K562 (cell line): ENCODE measurements around the gene TRDMT1. TPM values are rescaled to one million over a fixed set of nuclear protein-coding genes. Genes with fewer than 3 reads are reported as not detected.
A peak's percentile ranks its signal among the peaks of the same experiment; 100 is the strongest.

ENCODE experiments used
- ATAC-seq: fragments of 200-7000 bp; cut with Tn5 transposase; 3 replicates; pipeline ENCODE4 v1.9.1; 2020; ENCODE audit warnings: moderate library complexity
- BruUV-seq: library from RNA; stranded (reverse); fragments of 400-500 nt; replicated peaks from 2 replicates; lab custom pipeline; 2021; lab: Mats Ljungman, UMichigan
- CTCF ChIA-PET: fragments of 300-600 bp; formaldehyde crosslinking; extraction: SDS; loops from one replicate; lab custom pipeline; 2021; ENCODE audit warnings: low intra/inter-chr PET ratio; lab: Yijun Ruan, JAX
- POLR2A ChIA-PET: fragments of 300-600, 350-650 bp; sonication (Branson Sonifier 250); formaldehyde crosslinking; extraction: SDS; loops from one replicate; lab custom pipeline; 2021; ENCODE audit warnings: antibody characterized with exemption, inconsistent platforms; lab: Yijun Ruan, JAX
- DNase-seq, 4 experiments: peaks; one replicate each; pipeline versions ENCODE4 v3.0.0 to v3.0.0-alpha.2; 2011 to 2018; ENCODE audit warnings: low spot score in 3 of 4, mixed read lengths in 3 of 4; ENCODE audit errors: extremely low read depth in 1 of 4
- FAIRE-seq: peaks from 2 replicates; lab custom pipeline; 2011; peaks lifted over from hg19 to GRCh38; lab: Jason Lieb, UNC
- H2AFZ ChIP-seq: 2 replicates; pipeline ENCODE4 v1.6.0; 2011; ENCODE audit warnings: low read depth, low read length, control low read depth, inconsistent platforms
- H3K27ac ChIP-seq: fragments of 200-600 bp; 3 replicates; pipeline ENCODE4 v1.8.0; 2011; ENCODE audit warnings: low read depth, mild to moderate bottlenecking, control low read depth, inconsistent platforms, low read length, moderate library complexity, mixed read lengths; ENCODE audit errors: extremely low read depth
- H3K27me3 ChIP-seq, 2 experiments: fragments of 300-600 bp in 1 of 2; 2 replicates in 1 of 2; 3 replicates in 1 of 2; pipeline versions ENCODE4 v1.6.0 to v1.8.0; 2011; ENCODE audit warnings: inconsistent platforms in 2 of 2, low read length in 2 of 2, mild to moderate bottlenecking in 1 of 2, mixed read lengths in 1 of 2, moderate library complexity in 1 of 2; ENCODE audit not compliant: control insufficient read depth in 2 of 2, insufficient read depth in 2 of 2
- H3K36me3 ChIP-seq: fragments of 300-600 bp; 3 replicates; pipeline ENCODE4 v1.8.0; 2011; ENCODE audit warnings: mild to moderate bottlenecking, low read length, inconsistent platforms; ENCODE audit not compliant: control insufficient read depth, insufficient read depth
- H3K4me1 ChIP-seq, 2 experiments: fragments of 200-600 bp in 1 of 2; replicated peaks in 1 of 2; 2 replicates in 1 of 2; 3 replicates in 1 of 2; pipeline versions ENCODE4 v1.5.1 to v1.8.0; 2011; ENCODE audit warnings: inconsistent platforms in 2 of 2, low read length in 2 of 2, mild to moderate bottlenecking in 1 of 2, mixed read lengths in 1 of 2, moderate library complexity in 1 of 2; ENCODE audit not compliant: control insufficient read depth in 2 of 2, insufficient read depth in 2 of 2
- H3K4me2 ChIP-seq: 2 replicates; pipeline ENCODE4 v1.6.1; 2011; ENCODE audit warnings: low read length, control low read depth, inconsistent platforms, mixed read lengths; ENCODE audit not compliant: insufficient read depth
- H3K4me3 ChIP-seq: fragments of 200-600 bp; sonication (generic), shearing (Covaris generic); 2 replicates; pipeline ENCODE4 v1.5.1; 2016; ENCODE audit warnings: control low read depth, inconsistent platforms
- H3K79me2 ChIP-seq: fragments of 200-600 bp; 3 replicates; pipeline ENCODE4 v1.8.0; 2011; ENCODE audit warnings: low read length, inconsistent platforms; ENCODE audit not compliant: control insufficient read depth, insufficient read depth
- H3K9ac ChIP-seq, 2 experiments: 2 replicates each; pipeline versions ENCODE4 v1.6.0 to v1.6.1; 2011; ENCODE audit warnings: low read depth in 2 of 2, low read length in 2 of 2, control low read depth in 1 of 2, inconsistent platforms in 1 of 2, mild to moderate bottlenecking in 1 of 2, mixed read lengths in 1 of 2; ENCODE audit not compliant: insufficient read depth in 1 of 2
- H3K9me1 ChIP-seq: one replicate; pipeline ENCODE4 v1.6.0; 2011; ENCODE audit warnings: inconsistent platforms, mild to moderate bottlenecking, low read length, moderate library complexity; ENCODE audit not compliant: control insufficient read depth, insufficient read depth
- H3K9me3 ChIP-seq: replicated peaks from 2 replicates; pipeline ENCODE4 v1.5.1; 2011; ENCODE audit warnings: low read depth, low read length, inconsistent platforms; ENCODE audit not compliant: control insufficient read depth, insufficient read depth
- H4K20me1 ChIP-seq: replicated peaks from 2 replicates; pipeline ENCODE4 v1.6.1; 2011; ENCODE audit warnings: low read length, inconsistent platforms, mixed read lengths; ENCODE audit not compliant: control insufficient read depth, insufficient read depth
- ATF1 ChIP-seq, 2 experiments: fragments of 450-650 bp in 1 of 2; IDR thresholded peaks; 2 replicates each; pipeline ENCODE4 v1.6.1; 2016; ENCODE audit warnings: missing compliant biosample characterization in 1 of 2, missing genetic modification characterization in 1 of 2
- ATF3 ChIP-seq, 2 experiments: fragments of 450-650 bp in 1 of 2; sonication (generic) in 1 of 2; formaldehyde crosslinking in 1 of 2; IDR thresholded peaks in 1 of 2; conservative IDR thresholded peaks in 1 of 2; 2 replicates each; pipeline versions ENCODE4 v1.6.1 to v1.8.1; 2016 to 2023; ENCODE audit warnings: mild to moderate bottlenecking in 2 of 2, moderate library complexity in 2 of 2, inconsistent platforms in 1 of 2, missing genetic modification reagents in 1 of 2
- ATF7 ChIP-seq: fragments of 450-650 bp; IDR thresholded peaks from 2 replicates; pipeline ENCODE4 v1.7.1; 2014; ENCODE audit warnings: mild to moderate bottlenecking, moderate library complexity
- CBX5 ChIP-seq: IDR thresholded peaks from 2 replicates; pipeline ENCODE4 v1.6.1; 2014; ENCODE audit warnings: low read depth, borderline replicate concordance
- CEBPB ChIP-seq: fragments of 450-650 bp; IDR thresholded peaks from 2 replicates; pipeline ENCODE4 v1.6.1; 2016; ENCODE audit warnings: missing genetic modification characterization, missing compliant biosample characterization
- CEBPG ChIP-seq, 3 experiments: fragments of 200-800 bp in 1 of 3; sonication (Bioruptor generic) in 1 of 3; sonication (generic) in 1 of 3; formaldehyde crosslinking in 1 of 3; IDR thresholded peaks in 2 of 3; conservative IDR thresholded peaks in 1 of 3; 2 replicates each; pipeline versions ENCODE4 v1.6.1 to v1.8.0; 2016 to 2022; ENCODE audit warnings: missing compliant biosample characterization in 2 of 3, missing genetic modification characterization in 2 of 3, mild to moderate bottlenecking in 1 of 3, missing genetic modification reagents in 1 of 3
- CHD1 ChIP-seq: fragments of 200-600 bp; sonication (generic); IDR thresholded peaks from one replicate; pipeline ENCODE4 v1.6.1; 2012; ENCODE audit warnings: mild to moderate bottlenecking, moderate library complexity, low read length, inconsistent platforms
- DACH1 ChIP-seq: fragments of 450-650 bp; IDR thresholded peaks from 2 replicates; pipeline ENCODE4 v1.6.1; 2018; ENCODE audit not compliant: partially characterized antibody
- NFE2 ChIP-seq: IDR thresholded peaks from 2 replicates; pipeline ENCODE4 v1.6.1; 2014; ENCODE audit warnings: antibody characterized with exemption, low read depth
- NFRKB ChIP-seq: fragments of 450-650 bp; IDR thresholded peaks from 2 replicates; pipeline ENCODE4 v1.6.1; 2016; ENCODE audit warnings: low read depth
- NR2C1 ChIP-seq, 2 experiments: fragments of 450-650 bp; IDR thresholded peaks; 2 replicates each; pipeline ENCODE4 v1.6.1; 2017; ENCODE audit warnings: mild to moderate bottlenecking in 2 of 2, antibody characterized with exemption in 1 of 2, inconsistent platforms in 1 of 2, missing compliant biosample characterization in 1 of 2, missing genetic modification characterization in 1 of 2
- NR2C2 ChIP-seq, 2 experiments: fragments of 200-800 bp in 1 of 2; sonication (Bioruptor generic) in 1 of 2; sonication (generic) in 1 of 2; formaldehyde crosslinking in 1 of 2; IDR thresholded peaks; 2 replicates each; pipeline versions ENCODE4 v1.6.1 to v1.8.0; 2016 to 2022; ENCODE audit warnings: mild to moderate bottlenecking in 1 of 2, missing compliant biosample characterization in 1 of 2, missing genetic modification characterization in 1 of 2, missing genetic modification reagents in 1 of 2
- PURB ChIP-seq: sonication (generic); formaldehyde crosslinking; IDR thresholded peaks from 2 replicates; pipeline ENCODE4 v1.9.0; 2021; ENCODE audit warnings: low read depth, mild to moderate bottlenecking, missing genetic modification reagents
- RCOR1 ChIP-seq, 2 experiments: IDR thresholded peaks; 2 replicates each; pipeline ENCODE4 v1.6.1; 2012; ENCODE audit warnings: low read depth in 2 of 2, low read length in 2 of 2, borderline replicate concordance in 1 of 2, improper control_type of control experiment in 1 of 2
- SMAD2 ChIP-seq: fragments of 150-350 bp; IDR thresholded peaks from 2 replicates; pipeline ENCODE4 v1.6.1; 2014; ENCODE audit warnings: low read depth, mild to moderate bottlenecking, low read length
- SREBF1 ChIP-seq: fragments of 150-350 bp; IDR thresholded peaks from 2 replicates; pipeline ENCODE4 v1.6.1; 2014; ENCODE audit warnings: antibody characterized with exemption, low read depth, low read length, borderline replicate concordance
- TRIM24 ChIP-seq, 2 experiments: fragments of 450-650 bp; IDR thresholded peaks; 2 replicates each; pipeline ENCODE4 v1.6.1; 2016
- WHSC1 ChIP-seq: IDR thresholded peaks from one replicate; pipeline ENCODE4 v1.6.1; 2012; ENCODE audit warnings: low read length, control low read depth, inconsistent platforms
- ZNF165 ChIP-seq: fragments of 250-450 bp; sonication (Bioruptor Pico); IDR thresholded peaks from 2 replicates; pipeline ENCODE4 v1.4.0; 2020; ENCODE audit warnings: borderline replicate concordance
- ZNF584 ChIP-seq: fragments of 200-800 bp; sonication (Bioruptor generic); IDR thresholded peaks from 2 replicates; pipeline ENCODE4 v1.6.1; 2016; ENCODE audit warnings: low read depth, mild to moderate bottlenecking, missing genetic modification characterization, missing compliant biosample characterization
- ZNF668 ChIP-seq: fragments of 250-450 bp; sonication (Bioruptor Pico); IDR thresholded peaks from 2 replicates; pipeline ENCODE4 v1.8.0; 2022; ENCODE audit warnings: mild to moderate bottlenecking, inconsistent platforms
- WGBS: fragments of 100-300 bp; shearing (Covaris generic); methylation state at CpG from one replicate; pipeline ENCODE4 v1.1.6; 2016; ENCODE audit warnings: low coverage, mixed read lengths; ENCODE audit not compliant: insufficient coverage; ENCODE audit errors: missing lambda C conversion rate; 5-methylcytosine and 5-hydroxymethylcytosine counted together
- in situ Hi-C: fragments of 300-500 bp; cut with MboI; formaldehyde crosslinking; loops from 4 replicates; pipeline ENCODE4 v1.15.0; 2018; ENCODE audit warnings: inconsistent platforms, mixed read lengths
- intact Hi-C: fragments of 100-400 bp; cut with micrococcal nuclease; formaldehyde crosslinking; loops from 2 replicates; pipeline ENCODE4 v1.14.2; 2022
- polyA plus RNA-seq, 8 experiments: library from polyadenylated mRNA; depleted of rRNA in 4 of 8; stranded (reverse) in 5 of 8; unstranded in 3 of 8; fragments of >200 nt; fragmentation: Nextera tagmentation in 2 of 8; fragmentation: Illumina TruSeq in 1 of 8; extraction: Ambion mirVana in 2 of 8; extraction: Trizol in 1 of 8; gene quantifications; 2 replicates each; pipeline versions ENCODE4 v1.2.1 to v1.2.3, GENCODE V29; 2011 to 2014; ENCODE audit warnings: inconsistent platforms in 1 of 8, missing spikeins in 1 of 8
- total RNA-seq, 7 experiments: library from RNA; depleted of rRNA in 6 of 7; stranded (reverse); fragments of >200 nt in 6 of 7; fragmentation: Illumina TruSeq in 2 of 7; extraction: Trizol in 2 of 7; gene quantifications; 2 replicates each; pipeline versions ENCODE4 v1.2.1 to v1.2.3, GENCODE V29; 2011 to 2021; ENCODE audit warnings: low replicate concordance in 1 of 7

TRDMT1 gene
- total and polyA plus RNA-seq, 9 of the 15 experiments (the other 6 are each of a cell fraction or from before 2014, with no cell fraction given) = 5.4 to 12.6 (median 9.3) TPM

GRCh38 chr10:17147884-17148489, 53.5 kb downstream of the TRDMT1 start:
- H2AFZ ChIP-seq = no peak overlapping the region
- intact Hi-C loops = loop anchor here (10.0 kb wide), 1 partner anchor 193 kb away; no protein-coding TSS in a partner anchor
- ATAC-seq = peak; percentile 33; the same call in 1 of the 3 replicates
- 0 out of 5 replicates have a peak, but pooled peaks cover 0 to 3% of the 10 kb centered on the region in 2 experiments for H3K4me1 ChIP-seq
- FAIRE-seq = no peak
- ChIA-PET CTCF (no interaction called here), POLR2A (interaction anchor here (0.6 to 1.3 kb wide), 2 partner anchors 9 to 100 kb away, joined by 3 to 4 read pairs; no protein-coding TSS in a partner anchor)
- no peak overlapping the region for H3K4me2 ChIP-seq
- H3K79me2 ChIP-seq = no peaks in the 10 kb centered on the region
- no peak overlapping the region for H3K27ac ChIP-seq
- BruUV-seq = no TSS peak
- H3K4me3 ChIP-seq = no peak overlapping the region
- no peaks in the 10 kb centered on the region for H3K36me3 ChIP-seq
- H4K20me1 ChIP-seq = no peaks in the 10 kb centered on the region
- peak in 1 of 4 experiments; percentile 29 for DNase-seq
- H3K9me3 ChIP-seq = no peaks in the 10 kb centered on the region
- in situ Hi-C loops = no loop called here
- no peaks in the 10 kb centered on the region for H3K9me1 ChIP-seq
- WGBS = 54% methylated on average over 5 of the region's 5 CpGs
- no peaks in the 10 kb centered on the region for H3K27me3 ChIP-seq
- H3K9ac ChIP-seq = no peak overlapping the region
- TF ChIP-seq PURB (CRISPR knock-in tag) (no peak), CHD1 (no peak), ATF3 (IDR thresholded peaks at IDR 0.05) (peak; percentile 69), ATF3 (CRISPR knock-in tag; conservative IDR thresholded peaks at IDR 0.05) (no peak), ATF1 (CRISPR knock-in tag; IDR thresholded peaks at IDR 0.05) (no peak), ATF1 (tag; IDR thresholded peaks at IDR 0.05) (0 out of 2 replicates have a peak, but pooled peaks have one; percentile 16), CBX5 (no peak), NFE2 (no peak), TRIM24 (IDR thresholded peaks at IDR 0.05) (peak in 1 of 2 experiments; percentile 27; a peak in 1 of 4 replicates), NR2C2 (CRISPR knock-in tag; IDR thresholded peaks at IDR 0.05) (no peak), NR2C2 (tag; IDR thresholded peaks at IDR 0.05) (peak; percentile 85), NFRKB (no peak; the same call in 1 of the 2 replicates), ZNF584 (CRISPR knock-in tag) (0 out of 2 replicates have a peak, but pooled peaks have one; percentile 56), NR2C1 (IDR thresholded peaks at IDR 0.05) (peak; percentile 26; the same call in 1 of the 2 replicates), NR2C1 (tag; IDR thresholded peaks at IDR 0.05) (peak; percentile 74), WHSC1 (no peak), SREBF1 (no peak), ZNF165 (CRISPR knock-in tag) (no peak), CEBPG (CRISPR knock-in tag; IDR thresholded peaks at IDR 0.05) (no peak), CEBPG (tag; conservative IDR thresholded peaks at IDR 0.05 in 1 of 2, IDR thresholded peaks at IDR 0.05 in 1 of 2) (peak in 1 of 2 experiments; percentile 72; a peak in 2 of 4 replicates), SMAD2 (no peak), DACH1 (no peak), CEBPB (tag) (peak; percentile 42; the same call in 1 of the 2 replicates), RCOR1 (IDR thresholded peaks at IDR 0.05; ENCODE audit: borderline replicate concordance in 1 of 2, low read depth in 2 of 2, low read length in 2 of 2) (no peak), ATF7 (0 out of 2 replicates have a peak, but pooled peaks have one; percentile 24), ZNF668 (0 out of 2 replicates have a peak, but pooled peaks have one; percentile 12)
